ENCODE measurements around the gene SEL1L2. TPM values are rescaled to one million over a fixed set of nuclear protein-coding genes. Genes with fewer than 3 reads are reported as not detected.

Gene SEL1L2
- total and polyA plus RNA-seq, 7 donors: 0.16 to 3.3 TPM; not detected in 5

DNA sequence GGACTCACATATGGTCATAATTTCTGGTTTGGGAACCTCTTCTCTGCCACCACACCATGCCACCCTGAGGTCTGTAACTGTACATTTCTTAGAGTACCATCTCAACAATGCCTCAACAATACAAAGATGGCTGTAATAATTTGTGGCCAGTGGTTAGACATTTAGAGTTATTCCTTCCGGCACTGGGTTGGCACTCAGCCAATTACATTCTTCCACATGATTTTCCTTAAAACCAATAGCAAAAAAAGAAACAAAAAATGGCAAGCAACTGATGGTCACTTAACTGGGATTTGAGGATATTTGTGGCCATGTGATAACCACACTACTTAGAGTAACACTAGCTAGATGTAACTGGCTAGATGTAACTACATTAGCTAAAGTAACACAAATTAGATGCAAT, 79.9 kb downstream of the SEL1L2 start:
- no peaks in the 10 kb centered on the region for H3K36me3 ChIP-seq
- no peaks in the 10 kb centered on the region for H3K4me1 ChIP-seq
- intact Hi-C loops (cut with DNase I): no loop called here
- H3K27me3 ChIP-seq: no peaks in the 10 kb centered on the region
- TF ChIP-seq EP300 (IDR thresholded peaks at IDR 0.05): no peak
- TF ChIP-seq POLR2A (IDR thresholded peaks at IDR 0.05): no peak
- no peak for TF ChIP-seq POLR2AphosphoS5 (IDR thresholded peaks at IDR 0.05)
- TF ChIP-seq, protein P1, sequence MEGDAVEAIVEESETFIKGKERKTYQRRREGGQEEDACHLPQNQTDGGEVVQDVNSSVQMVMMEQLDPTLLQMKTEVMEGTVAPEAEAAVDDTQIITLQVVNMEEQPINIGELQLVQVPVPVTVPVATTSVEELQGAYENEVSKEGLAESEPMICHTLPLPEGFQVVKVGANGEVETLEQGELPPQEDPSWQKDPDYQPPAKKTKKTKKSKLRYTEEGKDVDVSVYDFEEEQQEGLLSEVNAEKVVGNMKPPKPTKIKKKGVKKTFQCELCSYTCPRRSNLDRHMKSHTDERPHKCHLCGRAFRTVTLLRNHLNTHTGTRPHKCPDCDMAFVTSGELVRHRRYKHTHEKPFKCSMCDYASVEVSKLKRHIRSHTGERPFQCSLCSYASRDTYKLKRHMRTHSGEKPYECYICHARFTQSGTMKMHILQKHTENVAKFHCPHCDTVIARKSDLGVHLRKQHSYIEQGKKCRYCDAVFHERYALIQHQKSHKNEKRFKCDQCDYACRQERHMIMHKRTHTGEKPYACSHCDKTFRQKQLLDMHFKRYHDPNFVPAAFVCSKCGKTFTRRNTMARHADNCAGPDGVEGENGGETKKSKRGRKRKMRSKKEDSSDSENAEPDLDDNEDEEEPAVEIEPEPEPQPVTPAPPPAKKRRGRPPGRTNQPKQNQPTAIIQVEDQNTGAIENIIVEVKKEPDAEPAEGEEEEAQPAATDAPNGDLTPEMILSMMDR (IDR thresholded peaks at IDR 0.05): no peak
- no peaks in the 10 kb centered on the region for H3K9me3 ChIP-seq
- H3K27ac ChIP-seq: no peak overlapping the region
- 76 to 91% methylated on average over 1 of the region's 1 CpG for WGBS, 2 donors
- no peak for DNase-seq
- H3K4me3 ChIP-seq: no peak overlapping the region

DNA sequence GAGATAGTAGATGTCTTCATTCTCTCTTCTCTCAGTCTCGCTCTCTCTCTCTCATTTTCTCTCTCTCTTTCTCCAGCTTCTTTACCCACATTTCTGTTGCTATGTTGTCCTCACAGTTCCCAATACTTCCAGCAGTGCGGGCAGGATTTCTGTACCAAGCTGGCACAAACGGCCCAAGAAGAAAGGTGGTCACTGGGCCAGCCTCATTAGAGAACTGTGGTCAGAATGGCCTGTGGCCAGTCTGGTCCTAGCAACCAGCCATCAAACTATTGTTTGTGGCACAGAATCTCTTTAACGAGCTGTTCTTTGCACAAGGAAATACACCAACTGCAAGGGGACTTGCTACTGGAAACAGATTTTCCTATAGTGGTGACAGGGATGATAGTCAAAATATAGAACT, 81.3 kb downstream of the SEL1L2 start:
- no peak for DNase-seq
- no peak for TF ChIP-seq POLR2A (IDR thresholded peaks at IDR 0.05)
- TF ChIP-seq POLR2AphosphoS5 (IDR thresholded peaks at IDR 0.05): no peak
- no peak for TF ChIP-seq EP300 (IDR thresholded peaks at IDR 0.05)
- TF ChIP-seq, protein P1 (IDR thresholded peaks at IDR 0.05): no peak
- H3K27ac ChIP-seq: no peak overlapping the region
- H3K27me3 ChIP-seq: no peaks in the 10 kb centered on the region
- H3K4me3 ChIP-seq: no peak overlapping the region
- H3K9me3 ChIP-seq: no peaks in the 10 kb centered on the region
- no peaks in the 10 kb centered on the region for H3K36me3 ChIP-seq
- no peaks in the 10 kb centered on the region for H3K4me1 ChIP-seq
- WGBS, 2 donors: 73 to 84% methylated on average over 4 of the region's 4 CpGs
- intact Hi-C loops (cut with DNase I): no loop called here

DNA sequence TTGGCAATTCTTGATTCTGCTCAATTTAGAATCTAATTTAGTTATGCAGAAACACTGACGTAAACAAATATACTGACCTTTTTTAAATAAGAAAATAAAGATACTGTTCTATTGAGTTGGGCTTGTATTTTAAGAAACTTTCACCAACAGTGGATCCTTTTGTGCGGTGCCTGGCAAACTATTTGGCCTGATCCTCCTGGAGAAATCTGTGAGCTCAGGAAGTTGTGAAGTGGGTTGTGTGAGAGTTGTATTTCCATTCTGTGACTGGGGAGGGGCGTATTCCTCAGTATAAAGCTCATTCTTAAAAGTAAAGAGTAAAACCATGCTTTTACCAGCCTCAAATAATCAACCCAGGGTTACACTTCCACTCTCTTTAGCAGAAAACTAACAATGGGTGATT, 85.6 kb downstream of the SEL1L2 start:
- H3K36me3 ChIP-seq: no peaks in the 10 kb centered on the region
- no peak for DNase-seq
- TF ChIP-seq EP300 (IDR thresholded peaks at IDR 0.05) (no peak), POLR2AphosphoS5 (IDR thresholded peaks at IDR 0.05) (no peak), POLR2A (IDR thresholded peaks at IDR 0.05) (no peak)
- TF ChIP-seq, protein P1 (IDR thresholded peaks at IDR 0.05): no peak
- no peaks in the 10 kb centered on the region for H3K27me3 ChIP-seq
- no peaks in the 10 kb centered on the region for H3K4me1 ChIP-seq
- WGBS, 2 donors: 88 to 92% methylated on average over 3 of the region's 3 CpGs
- intact Hi-C loops (cut with DNase I): no loop called here
- no peak overlapping the region for H3K27ac ChIP-seq
- no peak overlapping the region for H3K4me3 ChIP-seq
- no peaks in the 10 kb centered on the region for H3K9me3 ChIP-seq

DNA sequence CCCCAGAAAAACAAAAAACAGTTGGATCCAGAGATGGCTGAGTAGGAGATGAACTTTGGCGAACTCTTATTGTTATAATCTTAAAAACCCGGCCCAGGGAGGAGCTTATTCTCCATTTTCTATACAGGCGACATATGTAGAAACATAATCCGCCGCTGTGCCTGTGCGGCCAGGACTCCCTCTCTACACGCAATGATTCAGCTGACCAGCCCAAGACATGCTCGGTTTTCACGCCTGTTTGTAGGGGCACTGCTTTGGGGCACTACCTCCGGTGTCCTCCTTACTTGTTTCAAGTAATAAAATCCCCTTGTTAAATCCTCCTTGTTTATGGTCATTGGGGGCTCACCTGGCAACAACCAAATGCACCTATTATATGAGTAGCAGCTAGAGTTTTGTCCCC, 89.9 kb downstream of the SEL1L2 start:
- Histone ChIP-seq H3K4me3 (no peak overlapping the region), H3K27me3 (no peaks in the 10 kb centered on the region), H3K36me3 (no peaks in the 10 kb centered on the region), H3K27ac (no peak overlapping the region), H3K4me1 (no peaks in the 10 kb centered on the region), H3K9me3 (no peaks in the 10 kb centered on the region)
- 84 to 86% methylated on average over 10 of the region's 10 CpGs for WGBS, 2 donors
- intact Hi-C loops (cut with DNase I): no loop called here
- DNase-seq: no peak
- TF ChIP-seq POLR2AphosphoS5 (IDR thresholded peaks at IDR 0.05) (no peak), POLR2A (IDR thresholded peaks at IDR 0.05) (no peak), EP300 (IDR thresholded peaks at IDR 0.05) (no peak)
- TF ChIP-seq, protein P1 (IDR thresholded peaks at IDR 0.05): no peak

DNA sequence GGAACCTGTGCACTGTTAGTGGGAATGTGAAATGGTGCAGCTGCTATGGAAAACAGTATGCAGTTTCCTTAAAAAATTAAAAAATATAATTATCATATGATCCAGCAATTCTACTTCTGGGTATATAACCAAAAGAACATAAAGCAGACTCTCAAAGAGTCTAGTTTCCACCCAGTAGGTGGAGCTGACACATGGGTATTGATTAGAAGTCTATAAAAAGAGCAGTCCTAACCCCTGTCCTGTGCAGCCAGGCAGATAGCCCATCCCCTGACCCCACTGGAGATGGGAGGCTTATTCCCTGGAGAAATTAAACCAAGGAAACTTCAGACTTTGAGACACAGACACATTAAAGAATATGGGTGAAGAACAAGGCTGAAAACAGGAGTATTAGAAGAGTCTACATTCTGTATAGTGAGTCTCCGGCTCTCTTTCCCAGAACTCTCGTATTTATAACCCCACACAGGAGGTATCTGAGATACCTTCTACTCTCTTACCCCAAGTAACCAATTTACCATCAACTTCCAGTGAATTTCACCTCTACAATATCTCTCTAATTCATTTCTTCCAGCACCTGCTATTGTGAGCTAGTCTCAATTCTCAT, 92.3 kb downstream of the SEL1L2 start:
- WGBS, 2 donors: 84 to 88% methylated on average over 2 of the region's 2 CpGs
- Histone ChIP-seq H3K4me1 (no peaks in the 10 kb centered on the region), H3K9me3 (no peaks in the 10 kb centered on the region), H3K27me3 (no peaks in the 10 kb centered on the region), H3K36me3 (no peaks in the 10 kb centered on the region), H3K4me3 (no peak overlapping the region), H3K27ac (no peak overlapping the region)
- intact Hi-C loops (cut with DNase I): no loop called here
- no peak for TF ChIP-seq POLR2A (IDR thresholded peaks at IDR 0.05)
- no peak for DNase-seq

All from sigmoid colon (tissue), 7 donors.